H1 (cell line): ENCODE data around the gene STAT3. TPM values are rescaled to one million over a fixed set of nuclear protein-coding genes. Genes with fewer than 3 reads are reported as not detected.
"Not testable (repeated sequence)": the region's sequence is repeated elsewhere in the genome, so short reads cannot be mapped to it uniquely, and the experiment has no call there.

Source experiments
- CTCF ChIA-PET: fragments of 300-600 bp; sonication (Branson Sonifier 250); formaldehyde crosslinking; loops from one replicate; lab custom pipeline; 2021; ENCODE audit not compliant: partially characterized antibody; lab: Charles Lee
- POLR2A ChIA-PET: fragments of 300-600 bp; sonication (Branson Sonifier 250); formaldehyde crosslinking; loops from one replicate; lab custom pipeline; 2021; ENCODE audit warnings: inconsistent platforms; ENCODE audit not compliant: partially characterized antibody; lab: Charles Lee
- DNase-seq, 2 experiments: peaks; one replicate each; pipeline versions ENCODE4 v3.0.0 to v3.0.0-alpha.2; 2010 to 2022; ENCODE audit warnings: low spot score in 2 of 2, low read depth in 1 of 2, mixed read lengths in 1 of 2
- FAIRE-seq: peaks from 2 replicates; lab custom pipeline; 2011; peaks lifted over from hg19 to GRCh38; lab: Jason Lieb, UNC
- H2AFZ ChIP-seq: 2 replicates; pipeline ENCODE4 v1.8.1; 2012; ENCODE audit warnings: low read length, inconsistent platforms
- H2AK5ac ChIP-seq: 2 replicates; pipeline ENCODE4 v1.6.1; 2013; ENCODE audit warnings: low read depth, low read length
- H2BK120ac ChIP-seq: replicated peaks from 2 replicates; pipeline ENCODE3; 2013; ENCODE audit warnings: low read depth, low read length, inconsistent platforms
- H2BK12ac ChIP-seq: 2 replicates; pipeline ENCODE4 v1.6.1; 2013; ENCODE audit warnings: low read depth, low read length
- H2BK15ac ChIP-seq: 2 replicates; pipeline ENCODE4 v1.6.1; 2013; ENCODE audit warnings: low read length
- H2BK20ac ChIP-seq: 2 replicates; pipeline ENCODE4 v1.6.1; 2013; ENCODE audit warnings: low read length
- H2BK5ac ChIP-seq: 2 replicates; pipeline ENCODE4 v1.6.1; 2013; ENCODE audit warnings: low read depth, low read length
- H3K14ac ChIP-seq: 2 replicates; pipeline ENCODE4 v1.6.1; 2013; ENCODE audit warnings: inconsistent platforms; ENCODE audit not compliant: insufficient read length
- H3K18ac ChIP-seq: 2 replicates; pipeline ENCODE4 v1.6.1; 2013; ENCODE audit warnings: low read length; ENCODE audit errors: extremely low read depth
- H3K23ac ChIP-seq: 2 replicates; pipeline ENCODE4 v1.6.1; 2013; ENCODE audit warnings: inconsistent platforms; ENCODE audit not compliant: insufficient read length
- H3K23me2 ChIP-seq: 2 replicates; pipeline ENCODE4 v1.6.1; 2013; ENCODE audit warnings: low read depth, low read length
- H3K27ac ChIP-seq: 2 replicates; pipeline ENCODE4 v1.6.1; 2011; ENCODE audit warnings: low read depth, low read length, inconsistent platforms
- H3K27me3 ChIP-seq, 4 experiments: replicated peaks in 1 of 4; 1 replicate in 1 of 4; 2 replicates in 3 of 4; pipeline versions ENCODE4 v1.6.1 to v1.8.1; 2011 to 2013; ENCODE audit warnings: low read length in 3 of 4, mild to moderate bottlenecking in 3 of 4, inconsistent platforms in 2 of 4, mixed read lengths in 2 of 4, moderate library complexity in 1 of 4; ENCODE audit not compliant: control insufficient read depth in 3 of 4, insufficient read depth in 3 of 4; ENCODE audit errors: extremely low read depth in 1 of 4
- H3K36me3 ChIP-seq, 4 experiments: 2 replicates each; pipeline versions ENCODE4 v1.6.1 to v1.8.1; 2011 to 2013; ENCODE audit warnings: mild to moderate bottlenecking in 4 of 4, low read length in 3 of 4, moderate library complexity in 2 of 4, control low read depth in 1 of 4, inconsistent platforms in 1 of 4; ENCODE audit not compliant: insufficient read depth in 4 of 4, control insufficient read depth in 2 of 4
- H3K4ac ChIP-seq: replicated peaks from 2 replicates; pipeline ENCODE3; 2013; ENCODE audit warnings: low read length, low read depth, mixed read lengths, inconsistent platforms; ENCODE audit not compliant: insufficient read length
- H3K4me1 ChIP-seq, 4 experiments: replicated peaks in 1 of 4; 1 replicate in 1 of 4; 2 replicates in 3 of 4; pipeline versions ENCODE4 v1.6.1 to v1.8.1; 2011 to 2013; ENCODE audit warnings: low read length in 3 of 4, inconsistent platforms in 2 of 4, mixed read lengths in 1 of 4; ENCODE audit not compliant: insufficient read depth in 4 of 4, control insufficient read depth in 3 of 4
- H3K4me2 ChIP-seq, 2 experiments: 2 replicates each; pipeline versions ENCODE4 v1.6.1 to v1.8.1; 2011 to 2013; ENCODE audit warnings: low read depth in 2 of 2, low read length in 2 of 2, control low read depth in 1 of 2, inconsistent platforms in 1 of 2, mild to moderate bottlenecking in 1 of 2; ENCODE audit not compliant: insufficient read depth in 1 of 2
- H3K4me3 ChIP-seq, 4 experiments: fragments of 200-600, 300-600 bp in 1 of 4; sonication (generic), shearing (Covaris generic), sonication (Bioruptor Twin) in 1 of 4; 2 replicates each; pipeline versions ENCODE4 v1.5.1 to v1.8.1; 2011 to 2016; ENCODE audit warnings: low read length in 4 of 4, low read depth in 3 of 4, control low read depth in 2 of 4, inconsistent platforms in 2 of 4, mild to moderate bottlenecking in 2 of 4, mixed read lengths in 1 of 4, moderate library complexity in 1 of 4; ENCODE audit not compliant: insufficient read depth in 2 of 4; ENCODE audit errors: extremely low read depth in 1 of 4
- H3K56ac ChIP-seq: replicated peaks from 2 replicates; pipeline ENCODE3; 2013; ENCODE audit warnings: low read depth, mild to moderate bottlenecking, mixed read lengths, low read length, inconsistent platforms; ENCODE audit not compliant: insufficient read length
- H3K79me1 ChIP-seq: 2 replicates; pipeline ENCODE4 v1.6.1; 2013; ENCODE audit warnings: low read depth, low read length, control low read depth
- H3K79me2 ChIP-seq, 2 experiments: 2 replicates each; pipeline versions ENCODE4 v1.6.1 to v1.8.1; 2012 to 2013; ENCODE audit warnings: low read length in 2 of 2, mild to moderate bottlenecking in 2 of 2, inconsistent platforms in 1 of 2; ENCODE audit not compliant: insufficient read depth in 2 of 2, control insufficient read depth in 1 of 2
- H3K9ac ChIP-seq, 4 experiments: replicated peaks in 1 of 4; 1 replicate in 1 of 4; 2 replicates in 3 of 4; pipeline versions ENCODE4 v1.6.1 to v1.8.1; 2011 to 2013; ENCODE audit warnings: low read depth in 3 of 4, low read length in 3 of 4, control low read depth in 2 of 4, mild to moderate bottlenecking in 2 of 4, moderate library complexity in 2 of 4, inconsistent platforms in 1 of 4; ENCODE audit errors: extremely low read depth in 1 of 4
- H3K9me3 ChIP-seq, 2 experiments: 2 replicates each; pipeline versions ENCODE4 v1.6.1 to v1.8.1; 2012 to 2013; ENCODE audit warnings: mild to moderate bottlenecking in 2 of 2, moderate library complexity in 2 of 2, control low read depth in 1 of 2, inconsistent platforms in 1 of 2, low read depth in 1 of 2, low read length in 1 of 2, mixed read lengths in 1 of 2; ENCODE audit not compliant: insufficient read depth in 2 of 2
- H4K20me1 ChIP-seq, 2 experiments: replicated peaks in 1 of 2; 2 replicates each; pipeline versions ENCODE3 to v1.8.1; 2011 to 2013; ENCODE audit warnings: inconsistent platforms in 2 of 2, low read length in 2 of 2, mild to moderate bottlenecking in 1 of 2; ENCODE audit not compliant: insufficient read depth in 2 of 2, control insufficient read depth in 1 of 2
- H4K5ac ChIP-seq: 2 replicates; pipeline ENCODE4 v1.6.1; 2013; ENCODE audit warnings: low read length, low read depth, mixed read lengths, inconsistent platforms; ENCODE audit not compliant: insufficient read length
- H4K8ac ChIP-seq: 2 replicates; pipeline ENCODE4 v1.8.0; 2013; ENCODE audit warnings: mild to moderate bottlenecking, moderate library complexity, low read length, inconsistent platforms; ENCODE audit not compliant: insufficient read depth; ENCODE audit errors: extremely low read depth
- H4K91ac ChIP-seq: replicated peaks from 2 replicates; pipeline ENCODE3; 2013; ENCODE audit warnings: low read length, mixed read lengths, inconsistent platforms; ENCODE audit not compliant: insufficient read length
- WGBS, 2 experiments: shearing (Covaris generic) in 1 of 2; methylation state at CpG; one replicate each; pipeline versions ENCODE4 v1.1.6 to v1.1.7; 2013 to 2015; ENCODE audit warnings: low lambda C conversion rate in 2 of 2, mixed read lengths in 2 of 2, inconsistent platforms in 1 of 2, low coverage in 1 of 2, missing lambda C conversion rate in 1 of 2; ENCODE audit not compliant: insufficient replicate concordance in 2 of 2, insufficient coverage in 1 of 2, insufficient read length in 1 of 2; ENCODE audit errors: extremely low coverage in 1 of 2, missing lambda C conversion rate in 1 of 2; 5-methylcytosine and 5-hydroxymethylcytosine counted together
- polyA plus RNA-seq, 7 experiments: library from polyadenylated mRNA; depleted of rRNA in 3 of 7; stranded (reverse) in 5 of 7; unstranded in 2 of 7; fragments of >200 nt in 5 of 7; fragments of 200-250 nt in 2 of 7; gene quantifications; 1 replicate in 5 of 7; 2 replicates in 1 of 7; 4 replicates in 1 of 7; pipeline versions ENCODE4 v1.2.1 to v1.2.3, GENCODE V29; 2011 to 2013; ENCODE audit warnings: missing spikeins in 2 of 7, mixed read lengths in 2 of 7
- total RNA-seq: library from RNA; stranded (reverse); fragmentation: NEBNext Ultra II Directional; extraction: Animal tissue kit (Norgen Biotek cat#: 25700); gene quantifications from 2 replicates; pipeline ENCODE4 v1.2.1, GENCODE V29; 2021

STAT3 gene
- total and polyA plus RNA-seq, 2 of the 8 experiments (the other 6 are each of a cell fraction or from before 2014, with no cell fraction given), result 38.4 to 94.1 TPM

DNA sequence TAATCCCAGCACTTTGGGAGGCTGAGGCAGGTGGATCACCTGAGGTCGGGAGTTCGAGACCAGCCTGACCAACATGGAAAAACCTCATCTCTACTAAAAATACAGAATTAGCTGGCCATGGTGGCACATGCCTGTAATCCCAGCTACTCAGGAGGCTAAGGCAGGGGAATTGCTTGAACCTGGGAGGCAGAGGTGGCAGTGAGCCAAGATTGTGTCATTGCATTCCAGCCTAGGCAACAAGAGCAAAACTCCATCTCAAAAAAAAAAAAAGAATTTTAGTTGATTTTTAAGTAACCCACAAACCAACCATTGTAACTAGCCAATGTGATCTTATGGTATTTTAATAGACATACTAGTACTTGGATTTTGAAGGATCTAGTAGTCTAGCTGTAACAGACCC, 27.9 kb downstream of the STAT3 start:
- Histone ChIP-seq H3K79me2 (peaks cover 18 to 95% of the 10 kb centered on the region in 2 experiments), H3K4me1 (peaks cover 4 to 19% (median 15%) of the 10 kb centered on the region in 4 experiments), H3K79me1 (peaks cover 23% of the 10 kb centered on the region), H4K20me1 (peaks cover 15 to 33% of the 10 kb centered on the region in 2 experiments)
- not testable (repeated sequence) for H3K4me3 ChIP-seq, H3K9ac ChIP-seq, FAIRE-seq, DNase-seq, H2AFZ ChIP-seq, H3K56ac ChIP-seq, H2BK120ac ChIP-seq, H3K36me3 ChIP-seq, H3K18ac ChIP-seq, H4K8ac ChIP-seq, H2BK12ac ChIP-seq, H3K27me3 ChIP-seq, H3K23me2 ChIP-seq, H3K4ac ChIP-seq, H2AK5ac ChIP-seq, H2BK20ac ChIP-seq, H3K9me3 ChIP-seq, H3K23ac ChIP-seq, H2BK5ac ChIP-seq, H3K27ac ChIP-seq, H3K14ac ChIP-seq, H4K91ac ChIP-seq, H2BK15ac ChIP-seq, H3K4me2 ChIP-seq, H4K5ac ChIP-seq
- CTCF ChIA-PET, result interaction anchor here (0.6 to 1.2 kb wide), 5 partner anchors 15 to 624 kb away, joined by 3 to 4 read pairs (median 3); no protein-coding TSS in a partner anchor
- POLR2A ChIA-PET, result interaction anchor here (1.8 to 1.9 kb wide), 2 partner anchors 28 to 62 kb away, joined by 5 to 8 read pairs; partner anchors contain the start of gene CAVIN1
- 96% methylated on average over 2 of the region's 2 CpGs; no CpG with 5 or more reads in 1 of the 2 experiments for WGBS, 2 experiments
